ENCODE measurements around the gene ZNF80.
"Not testable (repeated sequence)": the region's sequence is repeated elsewhere in the genome, so short reads cannot be mapped to it uniquely, and the experiment has no call there.

ZNF80 gene

DNA sequence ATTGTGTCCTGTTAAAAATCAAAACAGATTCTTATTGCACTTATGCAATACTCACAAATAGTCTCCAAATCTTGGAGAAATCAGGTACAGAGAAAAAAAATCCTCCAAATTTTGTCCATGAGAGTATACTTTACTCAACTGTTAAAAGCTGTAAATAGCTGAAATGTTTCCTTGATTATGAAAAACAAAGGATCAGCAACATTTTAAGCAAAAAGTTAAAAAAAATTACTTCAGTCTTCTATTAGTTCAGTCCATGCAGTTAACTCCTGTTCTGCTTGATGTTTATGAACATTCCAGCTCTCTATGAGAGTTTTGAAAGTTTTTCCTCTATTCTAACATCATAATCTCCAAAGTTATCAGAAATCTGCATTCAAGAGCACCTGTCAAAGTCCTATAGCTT, 22.8 kb upstream of the ZNF80 start:
- H3K4me3 ChIP-seq (replicated peaks; ENCODE audit: low read depth, low read length) = no peak overlapping the region
- no peak for DNase-seq (ENCODE audit: low read depth)
- TF ChIP-seq, protein P1, sequence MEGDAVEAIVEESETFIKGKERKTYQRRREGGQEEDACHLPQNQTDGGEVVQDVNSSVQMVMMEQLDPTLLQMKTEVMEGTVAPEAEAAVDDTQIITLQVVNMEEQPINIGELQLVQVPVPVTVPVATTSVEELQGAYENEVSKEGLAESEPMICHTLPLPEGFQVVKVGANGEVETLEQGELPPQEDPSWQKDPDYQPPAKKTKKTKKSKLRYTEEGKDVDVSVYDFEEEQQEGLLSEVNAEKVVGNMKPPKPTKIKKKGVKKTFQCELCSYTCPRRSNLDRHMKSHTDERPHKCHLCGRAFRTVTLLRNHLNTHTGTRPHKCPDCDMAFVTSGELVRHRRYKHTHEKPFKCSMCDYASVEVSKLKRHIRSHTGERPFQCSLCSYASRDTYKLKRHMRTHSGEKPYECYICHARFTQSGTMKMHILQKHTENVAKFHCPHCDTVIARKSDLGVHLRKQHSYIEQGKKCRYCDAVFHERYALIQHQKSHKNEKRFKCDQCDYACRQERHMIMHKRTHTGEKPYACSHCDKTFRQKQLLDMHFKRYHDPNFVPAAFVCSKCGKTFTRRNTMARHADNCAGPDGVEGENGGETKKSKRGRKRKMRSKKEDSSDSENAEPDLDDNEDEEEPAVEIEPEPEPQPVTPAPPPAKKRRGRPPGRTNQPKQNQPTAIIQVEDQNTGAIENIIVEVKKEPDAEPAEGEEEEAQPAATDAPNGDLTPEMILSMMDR (IDR thresholded peaks at IDR 0.05; ENCODE audit: low read length, missing control alignments) = no peak

DNA sequence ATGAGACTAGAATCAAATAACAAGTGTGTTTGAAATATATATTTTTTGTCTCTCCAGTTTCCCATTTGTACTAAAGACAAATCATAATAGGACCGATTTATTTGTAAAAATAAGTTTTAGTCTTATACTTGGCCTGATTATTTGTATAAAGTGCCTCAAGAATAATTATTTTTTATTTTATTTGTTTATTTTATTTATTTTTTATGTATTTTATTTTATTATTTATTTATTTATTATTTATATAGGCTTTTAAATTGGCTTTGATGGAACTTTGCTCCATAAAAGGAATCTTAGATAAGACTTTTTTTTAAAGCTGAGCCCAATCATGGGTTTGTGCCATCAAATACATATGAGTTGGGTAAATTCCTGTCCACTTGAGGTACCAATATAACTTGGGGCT, 22.2 kb upstream of the ZNF80 start:
- no peak for DNase-seq (ENCODE audit: low read depth)
- TF ChIP-seq, protein P1 (IDR thresholded peaks at IDR 0.05; ENCODE audit: low read length, missing control alignments) = no peak

DNA sequence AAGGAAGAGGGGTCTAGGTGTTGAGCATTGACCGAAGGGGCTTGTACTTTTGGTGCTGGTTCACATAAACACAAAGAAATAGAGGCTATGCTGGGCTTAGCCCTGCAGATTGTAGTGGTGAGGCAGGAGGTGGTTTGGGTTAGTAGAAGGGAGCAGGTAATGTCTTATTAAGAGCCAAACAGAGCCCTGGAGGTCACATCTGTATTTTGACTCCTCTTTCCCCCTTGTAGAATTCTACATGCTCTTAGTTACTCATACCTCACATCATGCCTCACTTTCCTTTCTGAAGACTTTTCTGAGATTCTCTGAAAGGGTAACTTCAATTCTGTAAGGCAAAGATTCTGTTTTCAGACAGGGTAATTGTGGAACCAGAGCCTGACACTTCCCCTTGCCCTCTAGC, 16.1 kb upstream of the ZNF80 start:
- TF ChIP-seq, protein P1 (IDR thresholded peaks at IDR 0.05; ENCODE audit: low read length, missing control alignments) = no peak
- DNase-seq (ENCODE audit: low read depth) = no peak
- no peak overlapping the region for H3K4me3 ChIP-seq (replicated peaks; ENCODE audit: low read depth, low read length)

More for the DNA sequence above, 22.2 kb upstream of the ZNF80 start:
- no peak overlapping the region for H3K4me3 ChIP-seq (replicated peaks; ENCODE audit: low read depth, low read length)

DNA sequence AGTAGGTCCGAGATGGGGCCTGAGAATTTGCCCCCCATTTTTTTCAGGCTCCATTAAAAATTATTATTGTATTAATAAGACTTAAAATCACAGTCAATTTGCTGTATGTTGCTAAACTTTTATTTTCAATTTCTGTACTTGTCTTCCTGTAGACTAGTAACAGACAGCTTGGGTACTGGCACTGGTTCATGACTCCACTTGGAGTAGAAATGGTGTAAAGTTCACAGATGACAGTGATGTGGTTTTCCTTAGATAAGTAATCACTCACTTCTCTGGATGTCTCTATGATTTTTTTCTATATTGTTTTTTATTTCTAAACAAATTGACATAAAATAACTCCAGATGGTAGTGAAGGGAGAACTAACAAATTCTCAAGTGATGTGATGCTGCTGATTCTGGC, 15.6 kb upstream of the ZNF80 start:
- TF ChIP-seq, protein P1 (IDR thresholded peaks at IDR 0.05; ENCODE audit: low read length, missing control alignments) = no peak
- no peak for DNase-seq (ENCODE audit: low read depth)
- no peak overlapping the region for H3K4me3 ChIP-seq (replicated peaks; ENCODE audit: low read depth, low read length)

DNA sequence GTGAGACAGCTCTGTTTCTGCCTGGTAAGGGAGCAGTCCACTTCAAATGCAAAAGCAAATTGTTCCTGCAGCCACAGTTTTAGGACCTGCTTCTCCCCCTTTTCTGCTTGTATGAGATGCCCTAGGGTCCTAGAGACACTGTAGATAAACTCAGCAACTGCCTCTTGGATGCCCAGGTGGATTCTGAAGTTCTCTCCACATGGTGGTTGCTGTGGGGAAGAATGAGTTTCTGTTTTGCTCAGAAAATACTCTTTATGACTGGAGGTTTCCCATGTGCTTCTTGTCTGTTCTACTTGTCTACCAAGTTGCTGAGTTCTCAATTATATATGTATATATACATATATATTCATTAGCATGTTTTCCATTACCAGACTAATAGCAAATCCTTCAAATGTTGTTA, 5.6 kb upstream of the ZNF80 start:
- TF ChIP-seq, protein P1 (IDR thresholded peaks at IDR 0.05; ENCODE audit: low read length, missing control alignments) = no peak
- H3K4me3 ChIP-seq (replicated peaks; ENCODE audit: low read depth, low read length) = no peak overlapping the region
- no peak for DNase-seq (ENCODE audit: low read depth)

DNA sequence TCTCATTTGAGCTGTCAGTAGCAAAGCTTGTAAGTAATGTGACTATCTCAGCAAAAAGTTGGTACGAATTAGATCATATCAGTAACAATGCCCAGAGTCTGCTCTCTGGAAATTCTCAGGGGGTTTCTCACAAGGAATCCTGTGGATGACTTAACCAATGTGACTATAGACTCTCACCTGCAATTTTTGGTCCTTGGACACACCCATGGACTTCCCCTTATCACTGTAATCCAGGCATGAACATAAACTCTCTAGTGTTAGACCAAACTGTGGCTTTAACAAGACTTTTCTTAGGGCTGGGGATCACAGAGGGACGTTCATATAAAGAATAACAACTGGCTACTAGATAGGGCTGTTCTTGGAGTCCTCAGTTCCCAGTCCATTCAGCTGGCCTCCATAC, 3.9 kb upstream of the ZNF80 start:
- DNase-seq (ENCODE audit: low read depth) = no peak
- no peak overlapping the region for H3K4me3 ChIP-seq (replicated peaks; ENCODE audit: low read depth, low read length)
- TF ChIP-seq, protein P1 (IDR thresholded peaks at IDR 0.05; ENCODE audit: low read length, missing control alignments) = no peak

DNA sequence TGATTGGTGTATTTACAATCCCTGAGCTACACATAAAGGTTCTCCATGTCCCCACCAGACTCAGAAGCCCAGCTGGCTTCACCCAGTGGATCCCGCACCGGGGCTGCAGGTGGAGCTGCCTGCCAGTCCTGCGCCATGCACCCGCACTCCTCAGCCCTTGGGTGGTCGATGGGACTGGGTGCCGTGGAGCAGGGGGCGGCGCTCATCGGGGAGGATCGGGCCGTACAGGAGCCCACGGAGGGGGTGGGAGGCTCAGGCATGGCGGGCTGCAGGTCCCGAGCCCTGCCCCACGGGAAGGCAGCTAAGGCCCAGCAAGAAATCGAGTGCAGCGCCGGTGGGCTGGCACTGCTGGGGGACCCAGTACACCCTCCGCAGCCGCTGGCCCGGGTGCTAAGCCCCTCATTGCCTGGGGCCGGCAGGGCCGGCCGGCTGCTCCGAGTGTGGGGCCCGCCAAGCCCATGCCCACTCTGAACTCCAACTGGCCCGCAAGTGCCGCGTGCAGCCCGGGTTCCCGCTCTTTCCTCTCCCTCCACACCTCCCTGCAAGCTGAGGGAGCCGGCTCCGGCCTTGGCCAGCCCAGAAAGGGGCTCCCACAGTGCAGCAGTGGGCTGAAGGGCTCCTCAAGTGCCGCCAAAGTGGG, 888 bp upstream of the ZNF80 start:
- H3K4me3 ChIP-seq (replicated peaks; ENCODE audit: low read depth, low read length); DNase-seq (ENCODE audit: low read depth): not testable (repeated sequence)

All from fibroblast of pulmonary artery (primary cell).